WERI-Rb-1 (cell line): Measurements from ENCODE around the gene SUSD6.

Experiments
- DNase-seq: peaks from one replicate; pipeline ENCODE4 v3.0.0-alpha.2; 2020
- H3K27ac ChIP-seq: fragments of 250-450 bp; sonication (Bioruptor Pico); 2 replicates; pipeline ENCODE4 v1.5.1; 2020; ENCODE audit warnings: mild to moderate bottlenecking, moderate library complexity
- H3K27me3 ChIP-seq: fragments of 250-450 bp; sonication (Bioruptor Pico); 2 replicates; pipeline ENCODE4 v1.5.1; 2021; ENCODE audit warnings: mild to moderate bottlenecking, low read depth, moderate library complexity; ENCODE audit not compliant: insufficient read depth, severe bottlenecking
- H3K36me3 ChIP-seq: fragments of 250-450 bp; sonication (Bioruptor Pico); 2 replicates; pipeline ENCODE4 v1.5.1; 2020; ENCODE audit warnings: mild to moderate bottlenecking, moderate library complexity
- H3K4me3 ChIP-seq: 2 replicates; pipeline ENCODE4 v1.5.1; 2011; ENCODE audit warnings: low read depth, mild to moderate bottlenecking, control low read depth, low read length
- H3K9me3 ChIP-seq: fragments of 250-450 bp; sonication (Bioruptor Pico); 2 replicates; pipeline ENCODE4 v1.5.1; 2021; ENCODE audit warnings: mild to moderate bottlenecking, moderate library complexity; ENCODE audit not compliant: severe bottlenecking
- CTCF ChIP-seq: IDR thresholded peaks from 2 replicates; pipeline ENCODE4 v1.5.1; 2011; ENCODE audit warnings: low read depth, mild to moderate bottlenecking, control low read depth, inconsistent platforms, low read length

The SUSD6 gene, protein sequence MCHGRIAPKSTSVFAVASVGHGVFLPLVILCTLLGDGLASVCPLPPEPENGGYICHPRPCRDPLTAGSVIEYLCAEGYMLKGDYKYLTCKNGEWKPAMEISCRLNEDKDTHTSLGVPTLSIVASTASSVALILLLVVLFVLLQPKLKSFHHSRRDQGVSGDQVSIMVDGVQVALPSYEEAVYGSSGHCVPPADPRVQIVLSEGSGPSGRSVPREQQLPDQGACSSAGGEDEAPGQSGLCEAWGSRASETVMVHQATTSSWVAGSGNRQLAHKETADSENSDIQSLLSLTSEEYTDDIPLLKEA

GRCh38 chr14:69611172-69612013 lies at the start of gene SUSD6:
SUSD6 (plus strand) TSS chr14:69611596; CDS start chr14:69658593, 46,997 bp downstream.
- Histone ChIP-seq H3K27me3 (no peaks in the 10 kb centered on the region), H3K27ac (peak within 1 kb of the TSS; percentile 88), H3K36me3 (peaks cover 29% of the 10 kb centered on the region), H3K4me3 (peak within 1 kb of the TSS; percentile 78), H3K9me3 (no peaks in the 10 kb centered on the region)
- no peak for TF ChIP-seq CTCF
- peak; percentile 94 for DNase-seq

DNA sequence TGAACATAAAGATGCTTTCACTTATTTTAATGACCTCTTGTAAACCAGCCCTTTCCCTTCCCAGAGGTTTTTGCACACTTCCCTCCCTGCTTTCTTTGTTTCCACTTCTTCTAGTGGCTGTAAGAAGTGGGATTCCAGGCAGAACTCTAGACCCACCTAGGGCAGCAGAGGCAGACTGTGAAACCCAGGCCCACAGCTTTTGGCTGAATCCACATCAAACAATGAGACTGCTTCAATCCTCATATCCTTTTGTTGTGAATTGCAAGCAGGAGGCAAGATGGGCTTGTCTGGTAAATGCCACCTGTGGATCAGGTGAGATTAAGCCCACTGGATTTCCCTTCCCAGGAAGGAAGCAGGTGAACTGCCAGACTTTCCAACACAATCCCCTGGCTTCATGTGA lies 49.5 kb upstream of the SUSD6 start:
- DNase-seq, result no peak
- H3K27ac ChIP-seq, result no peak overlapping the region
- no peak for TF ChIP-seq CTCF
- no peaks in the 10 kb centered on the region for H3K9me3 ChIP-seq
- H3K27me3 ChIP-seq, result no peaks in the 10 kb centered on the region
- H3K4me3 ChIP-seq, result no peak overlapping the region
- no peaks in the 10 kb centered on the region for H3K36me3 ChIP-seq

DNA sequence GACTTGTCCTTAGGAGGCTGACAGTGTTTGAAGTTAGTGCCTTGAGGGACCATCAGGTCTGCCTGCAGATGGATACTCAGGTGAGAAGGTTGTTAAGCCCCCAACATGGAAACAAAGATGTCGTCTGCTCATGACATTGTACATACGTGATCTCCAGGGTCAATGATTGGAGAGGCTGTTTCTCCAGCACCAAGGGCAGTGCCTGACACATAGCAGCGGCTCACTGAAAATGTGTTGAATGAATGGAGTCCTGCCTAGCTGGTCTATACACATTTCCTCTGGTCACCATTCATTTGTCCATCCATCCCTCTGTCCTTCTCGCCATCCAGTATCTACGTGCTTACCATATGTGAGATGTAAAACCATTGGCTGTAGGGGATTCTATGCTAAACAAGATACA lies 43.8 kb upstream of the SUSD6 start:
- Histone ChIP-seq H3K4me3 (no peak overlapping the region), H3K36me3 (peaks cover 1% of the 10 kb centered on the region; the same call in 1 of the 2 replicates), H3K27ac (no peak overlapping the region), H3K9me3 (peaks cover 2% of the 10 kb centered on the region), H3K27me3 (no peaks in the 10 kb centered on the region)
- no peak for TF ChIP-seq CTCF
- no peak for DNase-seq

GRCh38 chr14:69569859-69570258 lies 41.5 kb upstream of the SUSD6 start:
- Histone ChIP-seq H3K36me3 (peaks cover 3% of the 10 kb centered on the region; the same call in 1 of the 2 replicates), H3K9me3 (peaks cover 2% of the 10 kb centered on the region), H3K27me3 (no peaks in the 10 kb centered on the region), H3K4me3 (no peak overlapping the region), H3K27ac (no peak overlapping the region)
- TF ChIP-seq CTCF, result no peak
- DNase-seq, result no peak

- H3K9me3 ChIP-seq, result peaks cover 2% of the 10 kb centered on the region
- H3K4me3 ChIP-seq, result no peak overlapping the region
- H3K27me3 ChIP-seq, result no peaks in the 10 kb centered on the region
- no peak for DNase-seq
- peaks cover 3% of the 10 kb centered on the region; the same call in 1 of the 2 replicates for H3K36me3 ChIP-seq
- no peak for TF ChIP-seq CTCF
- no peak overlapping the region for H3K27ac ChIP-seq
These were observed 40.5 kb upstream of the SUSD6 start for GRCh38 chr14:69570836-69571330.
